NCI-H2081 (cell line): ENCODE data around the gene XK.
"Not testable (repeated sequence)": the region's sequence is repeated elsewhere in the genome, so short reads cannot be mapped to it uniquely, and the experiment has no call there.

Source experiments
- DNase-seq, 2 experiments: peaks; one replicate each; lab custom pipeline; 2025; lab: John Stamatoyannopoulos, UW

XK gene

GRCh38 chrX:37755025-37755424 is 69.4 kb downstream of the XK start:
- no peak for DNase-seq

GRCh38 chrX:37757082-37757481 is 71.5 kb downstream of the XK start:
- no peak for DNase-seq

- no peak for DNase-seq
Measured at GRCh38 chrX:37759351-37759750, 73.8 kb downstream of the XK start.

- no peak for DNase-seq
Measured at GRCh38 chrX:37759878-37760418, 74.4 kb downstream of the XK start.

GRCh38 chrX:37763400-37763799 is 77.8 kb downstream of the XK start:
- DNase-seq = no peak

- DNase-seq = no peak
Measured at GRCh38 chrX:37765507-37765906, 79.9 kb downstream of the XK start.

GRCh38 chrX:37767430-37767829 is 81.8 kb downstream of the XK start:
- DNase-seq = no peak

- DNase-seq = not testable (repeated sequence)
Measured at GRCh38 chrX:37768866-37769265, 83.3 kb downstream of the XK start.

- no peak for DNase-seq
Measured at GRCh38 chrX:37776283-37776986, 90.8 kb downstream of the XK start.

- no peak for DNase-seq
Measured at GRCh38 chrX:37776987-37777325, 91.4 kb downstream of the XK start.

GRCh38 chrX:37779857-37780256 is 94.3 kb downstream of the XK start, which contains the start of gene CYBB:
Gene CYBB (plus strand): TSS chrX:37780059. CDS start chrX:37780078, 19 bp downstream.
- no peak for DNase-seq

GRCh38 chrX:37781081-37781480 is 95.5 kb downstream of the XK start:
- no peak for DNase-seq
